Ovary (tissue), 3 donors: ENCODE results near the gene ATP13A2.

ENCODE experiments used
- EP300 ChIP-seq: sonication (generic); formaldehyde crosslinking; IDR thresholded peaks from one replicate; pipeline ENCODE4 v1.6.1; 2017; ENCODE audit warnings: antibody characterized with exemption
- TF ChIP-seq, protein P1 (sequence below), 3 donors: fragments of 450-650 bp in 2 of 3; fragments of 200-600 bp in 1 of 3; IDR thresholded peaks; one replicate each; pipeline versions ENCODE4 v1.5.1 to v1.8.0; 2016 to 2022; ENCODE audit warnings: antibody characterized with exemption in 3 of 3, mild to moderate bottlenecking in 1 of 3
- donor health status: DM: no; HTN: no; CAD: no.

DNA sequence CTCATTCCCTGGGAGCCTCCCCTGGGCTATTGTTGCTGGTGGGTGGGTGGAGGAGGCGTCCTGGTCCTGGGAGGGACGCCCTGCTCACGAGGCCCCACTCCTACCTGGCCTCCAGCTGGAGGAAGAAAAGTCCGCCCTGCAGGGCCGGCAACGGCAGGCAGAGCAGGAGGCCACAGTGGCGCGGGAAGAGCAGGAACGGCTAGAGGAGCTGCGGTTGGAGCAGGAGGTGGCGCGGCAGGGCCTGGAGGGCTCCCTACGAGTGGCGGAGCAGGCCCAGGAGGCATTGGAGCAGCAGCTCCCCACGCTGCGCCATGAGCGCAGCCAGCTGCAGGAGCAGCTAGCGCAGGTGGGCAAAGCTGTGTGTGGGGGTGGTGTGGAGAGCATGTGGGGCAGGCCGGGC, 65.1 kb downstream of the ATP13A2 start:
- TF ChIP-seq, protein P1, sequence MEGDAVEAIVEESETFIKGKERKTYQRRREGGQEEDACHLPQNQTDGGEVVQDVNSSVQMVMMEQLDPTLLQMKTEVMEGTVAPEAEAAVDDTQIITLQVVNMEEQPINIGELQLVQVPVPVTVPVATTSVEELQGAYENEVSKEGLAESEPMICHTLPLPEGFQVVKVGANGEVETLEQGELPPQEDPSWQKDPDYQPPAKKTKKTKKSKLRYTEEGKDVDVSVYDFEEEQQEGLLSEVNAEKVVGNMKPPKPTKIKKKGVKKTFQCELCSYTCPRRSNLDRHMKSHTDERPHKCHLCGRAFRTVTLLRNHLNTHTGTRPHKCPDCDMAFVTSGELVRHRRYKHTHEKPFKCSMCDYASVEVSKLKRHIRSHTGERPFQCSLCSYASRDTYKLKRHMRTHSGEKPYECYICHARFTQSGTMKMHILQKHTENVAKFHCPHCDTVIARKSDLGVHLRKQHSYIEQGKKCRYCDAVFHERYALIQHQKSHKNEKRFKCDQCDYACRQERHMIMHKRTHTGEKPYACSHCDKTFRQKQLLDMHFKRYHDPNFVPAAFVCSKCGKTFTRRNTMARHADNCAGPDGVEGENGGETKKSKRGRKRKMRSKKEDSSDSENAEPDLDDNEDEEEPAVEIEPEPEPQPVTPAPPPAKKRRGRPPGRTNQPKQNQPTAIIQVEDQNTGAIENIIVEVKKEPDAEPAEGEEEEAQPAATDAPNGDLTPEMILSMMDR (IDR thresholded peaks at IDR 0.05) = no peak
- no peak for TF ChIP-seq EP300
